Measurements from ENCODE around the gene SPTBN4. TPM values are rescaled to one million over a fixed set of nuclear protein-coding genes. Genes with fewer than 3 reads are reported as not detected.

Gene SPTBN4
- total RNA-seq, 1 donor from 2014 or later: 1.5 TPM

DNA sequence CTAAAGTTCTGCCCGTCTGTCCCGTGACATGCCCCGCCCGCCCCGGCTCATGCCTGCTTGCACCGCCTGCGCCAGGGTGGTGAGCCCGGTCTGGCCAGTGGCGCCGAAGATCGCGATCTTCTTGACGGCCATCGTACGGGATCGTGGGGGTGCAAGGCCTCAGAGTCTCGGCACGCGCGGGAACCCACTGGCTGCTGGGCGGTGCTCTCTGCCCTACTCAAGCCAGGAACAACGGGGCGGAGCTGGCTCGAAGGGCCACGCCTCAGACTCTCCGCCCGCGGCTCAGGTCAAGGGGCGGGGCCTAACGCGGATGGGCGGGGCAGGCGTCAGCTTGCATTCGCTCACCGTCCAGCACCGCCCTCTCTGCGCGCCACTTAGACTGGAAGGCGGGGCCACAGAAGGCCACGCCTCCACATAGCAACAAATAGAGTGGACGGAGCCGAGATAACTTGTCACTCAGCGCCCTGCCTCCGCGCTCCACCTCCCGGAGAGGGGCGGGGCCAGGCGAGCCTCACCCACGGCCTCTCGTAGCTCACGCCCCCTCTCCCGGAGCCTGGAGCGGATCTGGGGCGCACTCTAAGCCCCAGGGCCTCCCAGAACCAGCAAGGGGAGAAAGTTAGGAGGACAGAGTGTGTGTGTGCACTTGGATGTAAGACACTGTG, 1.1 kb upstream of the SPTBN4 start, which contains the start of gene BLVRB:
Gene BLVRB, minus strand, starts transcription at position 189 of the 662 bp plus-strand sequence. Its CDS starts 57 bp downstream, at position 132.
- peaks cover 42% of the 10 kb centered on the region for H3K4me1 ChIP-seq
- TF ChIP-seq, protein P1, sequence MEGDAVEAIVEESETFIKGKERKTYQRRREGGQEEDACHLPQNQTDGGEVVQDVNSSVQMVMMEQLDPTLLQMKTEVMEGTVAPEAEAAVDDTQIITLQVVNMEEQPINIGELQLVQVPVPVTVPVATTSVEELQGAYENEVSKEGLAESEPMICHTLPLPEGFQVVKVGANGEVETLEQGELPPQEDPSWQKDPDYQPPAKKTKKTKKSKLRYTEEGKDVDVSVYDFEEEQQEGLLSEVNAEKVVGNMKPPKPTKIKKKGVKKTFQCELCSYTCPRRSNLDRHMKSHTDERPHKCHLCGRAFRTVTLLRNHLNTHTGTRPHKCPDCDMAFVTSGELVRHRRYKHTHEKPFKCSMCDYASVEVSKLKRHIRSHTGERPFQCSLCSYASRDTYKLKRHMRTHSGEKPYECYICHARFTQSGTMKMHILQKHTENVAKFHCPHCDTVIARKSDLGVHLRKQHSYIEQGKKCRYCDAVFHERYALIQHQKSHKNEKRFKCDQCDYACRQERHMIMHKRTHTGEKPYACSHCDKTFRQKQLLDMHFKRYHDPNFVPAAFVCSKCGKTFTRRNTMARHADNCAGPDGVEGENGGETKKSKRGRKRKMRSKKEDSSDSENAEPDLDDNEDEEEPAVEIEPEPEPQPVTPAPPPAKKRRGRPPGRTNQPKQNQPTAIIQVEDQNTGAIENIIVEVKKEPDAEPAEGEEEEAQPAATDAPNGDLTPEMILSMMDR (IDR thresholded peaks at IDR 0.05): no peak
- peak within 1 kb of the TSS; percentile 97 for H3K27ac ChIP-seq
- peak; percentile 100 for DNase-seq
- H3K36me3 ChIP-seq: no peaks in the 10 kb centered on the region
- H3K27me3 ChIP-seq: peaks cover 5% of the 10 kb centered on the region
- peak; percentile 92 for ATAC-seq
- no peaks in the 10 kb centered on the region for H3K9me3 ChIP-seq
- H3K4me3 ChIP-seq: peak within 1 kb of the TSS; percentile 87
- intact Hi-C loops (cut with DNase I): no loop called here

DNA sequence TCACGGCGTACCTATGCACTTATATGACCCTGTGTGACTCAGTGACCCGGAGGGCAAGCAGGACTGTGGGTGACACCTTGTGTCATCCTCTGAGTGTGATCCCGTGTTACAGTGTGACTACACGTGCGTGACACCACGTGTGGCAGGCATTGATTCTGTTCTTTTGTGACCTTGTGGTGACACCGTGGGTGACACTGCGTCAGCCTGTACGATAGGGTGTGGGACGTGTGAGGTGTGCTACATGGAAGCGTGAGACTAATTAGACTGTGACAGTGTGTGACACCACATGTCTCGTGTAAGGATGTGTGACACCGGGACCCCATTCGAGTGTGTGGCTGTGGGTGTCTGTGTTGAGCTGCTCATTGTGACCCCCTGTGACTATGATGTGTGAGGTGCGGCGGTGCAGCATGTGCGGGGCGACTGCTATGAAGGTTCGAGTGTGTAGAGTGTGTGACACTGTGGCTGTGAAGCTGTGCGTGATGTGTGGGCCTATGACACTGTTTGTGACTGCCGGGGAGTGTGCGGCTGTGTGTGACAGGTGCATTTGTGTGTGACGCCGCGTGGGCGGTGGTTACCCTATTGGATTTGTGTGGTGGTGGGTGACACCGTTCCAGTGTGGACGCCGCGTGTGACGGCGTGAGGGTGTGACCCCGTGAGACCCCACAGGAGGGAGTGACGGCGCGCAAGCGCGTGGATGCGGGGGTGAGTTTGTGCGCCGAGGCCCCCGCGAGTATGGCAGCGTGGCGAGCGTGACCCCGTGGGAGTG, 399 bp upstream of the SPTBN4 start:
- H3K27me3 ChIP-seq: peaks cover 5% of the 10 kb centered on the region
- ATAC-seq (no peak), DNase-seq (peak; percentile 82)
- peaks cover 41% of the 10 kb centered on the region for H3K4me1 ChIP-seq
- no peaks in the 10 kb centered on the region for H3K9me3 ChIP-seq
- intact Hi-C loops (cut with DNase I): no loop called here
- H3K36me3 ChIP-seq: no peaks in the 10 kb centered on the region
- TF ChIP-seq, protein P1 (IDR thresholded peaks at IDR 0.05): no peak
- H3K27ac ChIP-seq: no peak overlapping the region
- peak overlapping the region; percentile 87 for H3K4me3 ChIP-seq

DNA sequence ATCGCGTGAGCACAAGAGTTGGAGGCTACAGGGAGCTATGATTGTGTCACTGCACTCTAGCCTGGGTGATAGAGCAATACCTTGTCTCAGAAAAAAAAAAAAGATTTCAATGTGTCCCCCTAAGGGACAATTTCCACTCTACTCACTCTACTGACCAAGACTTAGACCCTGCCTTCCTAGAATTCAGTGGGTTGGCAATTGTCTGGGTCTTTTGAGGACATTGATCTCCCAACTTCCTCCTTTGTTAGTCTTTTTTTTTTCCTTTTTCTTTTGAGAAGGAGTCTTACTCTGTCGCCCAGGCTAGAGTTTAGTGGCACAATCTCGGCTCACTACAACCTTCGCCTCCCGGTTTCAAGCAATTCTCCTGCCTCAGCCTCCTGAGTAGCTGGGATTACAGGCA, 2.2 kb downstream of the SPTBN4 start:
- Histone ChIP-seq H3K27ac (no peak overlapping the region), H3K27me3 (peaks cover 5% of the 10 kb centered on the region), H3K4me1 (peaks cover 22% of the 10 kb centered on the region), H3K4me3 (no peak overlapping the region), H3K36me3 (no peaks in the 10 kb centered on the region), H3K9me3 (no peaks in the 10 kb centered on the region)
- DNase-seq (no peak), ATAC-seq (no peak)
- intact Hi-C loops (cut with DNase I): no loop called here
- TF ChIP-seq, protein P1 (IDR thresholded peaks at IDR 0.05): no peak

DNA sequence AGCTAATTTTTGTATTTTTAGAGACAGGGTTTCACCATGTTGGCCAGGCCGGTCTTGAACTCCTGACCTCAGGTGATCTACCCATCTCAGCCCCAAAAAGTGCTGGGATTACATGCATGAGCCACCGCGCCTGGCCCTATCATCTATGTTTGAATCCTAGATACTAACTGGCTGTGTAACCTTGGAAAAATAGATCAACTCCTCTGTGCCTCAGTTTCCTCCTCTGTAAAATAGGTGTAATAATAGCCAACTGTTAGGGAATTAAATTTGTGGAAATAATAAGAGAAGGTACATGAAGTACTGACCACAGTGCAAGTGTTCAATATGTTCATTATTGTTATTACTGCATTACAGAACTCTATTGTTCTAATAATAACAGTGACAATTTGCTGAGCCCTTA, 4.3 kb downstream of the SPTBN4 start:
- Histone ChIP-seq H3K27me3 (peaks cover 5% of the 10 kb centered on the region), H3K36me3 (no peaks in the 10 kb centered on the region), H3K9me3 (no peaks in the 10 kb centered on the region), H3K4me3 (no peak overlapping the region), H3K27ac (no peak overlapping the region), H3K4me1 (peaks cover 11% of the 10 kb centered on the region)
- DNase-seq (no peak), ATAC-seq (no peak)
- TF ChIP-seq, protein P1 (IDR thresholded peaks at IDR 0.05): no peak
- intact Hi-C loops (cut with DNase I): no loop called here

DNA sequence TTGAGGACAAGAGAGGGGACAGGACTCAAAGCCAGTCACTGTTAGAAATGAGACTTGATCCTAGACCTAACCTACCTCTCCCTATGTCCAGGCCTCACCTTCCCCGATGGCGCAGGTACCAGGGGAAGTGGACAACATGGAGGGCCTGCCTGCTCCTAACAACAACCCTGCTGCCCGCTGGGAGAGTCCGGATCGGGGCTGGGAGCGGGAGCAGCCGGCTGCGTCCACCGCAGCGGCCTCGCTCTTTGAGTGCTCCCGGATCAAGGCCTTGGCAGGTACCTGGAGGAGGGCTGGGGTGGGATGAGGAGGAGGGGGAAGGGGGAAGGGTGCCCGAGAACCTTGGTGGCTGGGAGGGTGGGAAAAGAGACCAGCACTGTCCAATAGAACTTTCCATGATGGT, 5.7 kb downstream of the SPTBN4 start:
- intact Hi-C loops (cut with DNase I): no loop called here
- TF ChIP-seq, protein P1 (IDR thresholded peaks at IDR 0.05): no peak
- H3K4me1 ChIP-seq: peaks cover 2% of the 10 kb centered on the region
- no peaks in the 10 kb centered on the region for H3K9me3 ChIP-seq
- H3K36me3 ChIP-seq: no peaks in the 10 kb centered on the region
- ATAC-seq: no peak
- DNase-seq: no peak
- no peak overlapping the region for H3K4me3 ChIP-seq
- peaks cover 2% of the 10 kb centered on the region for H3K27me3 ChIP-seq
- H3K27ac ChIP-seq: no peak overlapping the region
